IMR-90 (cell line): Measurements from ENCODE around the gene NGB.

Experiments
- BHLHE40 ChIP-seq: fragments of 150-350 bp; IDR thresholded peaks from 2 replicates; pipeline ENCODE4 v1.6.1; 2016; ENCODE audit warnings: mild to moderate bottlenecking, low read depth, low read length
- CEBPB ChIP-seq: IDR thresholded peaks from 2 replicates; pipeline ENCODE4 v1.6.1; 2012; ENCODE audit warnings: low read depth, low read length, improper control_type of control experiment
- CHD1 ChIP-seq: IDR thresholded peaks from 2 replicates; pipeline ENCODE4 v1.6.1; 2012; ENCODE audit warnings: low read depth, low read length, improper control_type of control experiment
- FOS ChIP-seq: fragments of 150-350 bp; IDR thresholded peaks from 2 replicates; pipeline ENCODE4 v1.6.1; 2016; ENCODE audit warnings: low read depth, low read length
- MAZ ChIP-seq: IDR thresholded peaks from 2 replicates; pipeline ENCODE4 v1.6.1; 2012; ENCODE audit warnings: low read depth, mild to moderate bottlenecking, low read length, improper control_type of control experiment, moderate library complexity, borderline replicate concordance
- MXI1 ChIP-seq: IDR thresholded peaks from 2 replicates; pipeline ENCODE4 v1.6.1; 2012; ENCODE audit warnings: low read depth, mild to moderate bottlenecking, low read length, moderate library complexity, borderline replicate concordance
- NFE2L2 ChIP-seq: fragments of 150-350 bp; IDR thresholded peaks from 2 replicates; pipeline ENCODE4 v1.6.1; 2016; ENCODE audit warnings: low read depth, mild to moderate bottlenecking, low read length
- POLR2A ChIP-seq: IDR thresholded peaks from 2 replicates; pipeline ENCODE4 v1.6.1; 2012; ENCODE audit warnings: mild to moderate bottlenecking, low read depth, low read length
- RAD21 ChIP-seq: IDR thresholded peaks from 2 replicates; pipeline ENCODE4 v1.6.1; 2012; ENCODE audit warnings: low read length, improper control_type of control experiment
- RCOR1 ChIP-seq: IDR thresholded peaks from 2 replicates; pipeline ENCODE4 v1.6.1; 2012; ENCODE audit warnings: mild to moderate bottlenecking, low read length, improper control_type of control experiment; ENCODE audit not compliant: insufficient replicate concordance
- RFX5 ChIP-seq: IDR thresholded peaks from 2 replicates; pipeline ENCODE4 v1.8.0; 2012; ENCODE audit warnings: low read depth, mild to moderate bottlenecking, low read length, moderate library complexity
- SMC3 ChIP-seq: fragments of 150-350 bp; IDR thresholded peaks from 2 replicates; pipeline ENCODE4 v1.6.1; 2016; ENCODE audit warnings: low read depth, mild to moderate bottlenecking, antibody characterized with exemption, low read length, moderate library complexity
- TF ChIP-seq, protein P1 (sequence below): conservative IDR thresholded peaks from 2 replicates; pipeline ENCODE4 v1.5.1; 2012; ENCODE audit warnings: mild to moderate bottlenecking, low read depth, low read length, improper control_type of control experiment
- TF ChIP-seq, protein P2 (sequence below): fragments of 150-350 bp; IDR thresholded peaks from 2 replicates; pipeline ENCODE4 v1.6.1; 2017; ENCODE audit warnings: mild to moderate bottlenecking, antibody characterized with exemption, low read length, low read depth

DNA sequence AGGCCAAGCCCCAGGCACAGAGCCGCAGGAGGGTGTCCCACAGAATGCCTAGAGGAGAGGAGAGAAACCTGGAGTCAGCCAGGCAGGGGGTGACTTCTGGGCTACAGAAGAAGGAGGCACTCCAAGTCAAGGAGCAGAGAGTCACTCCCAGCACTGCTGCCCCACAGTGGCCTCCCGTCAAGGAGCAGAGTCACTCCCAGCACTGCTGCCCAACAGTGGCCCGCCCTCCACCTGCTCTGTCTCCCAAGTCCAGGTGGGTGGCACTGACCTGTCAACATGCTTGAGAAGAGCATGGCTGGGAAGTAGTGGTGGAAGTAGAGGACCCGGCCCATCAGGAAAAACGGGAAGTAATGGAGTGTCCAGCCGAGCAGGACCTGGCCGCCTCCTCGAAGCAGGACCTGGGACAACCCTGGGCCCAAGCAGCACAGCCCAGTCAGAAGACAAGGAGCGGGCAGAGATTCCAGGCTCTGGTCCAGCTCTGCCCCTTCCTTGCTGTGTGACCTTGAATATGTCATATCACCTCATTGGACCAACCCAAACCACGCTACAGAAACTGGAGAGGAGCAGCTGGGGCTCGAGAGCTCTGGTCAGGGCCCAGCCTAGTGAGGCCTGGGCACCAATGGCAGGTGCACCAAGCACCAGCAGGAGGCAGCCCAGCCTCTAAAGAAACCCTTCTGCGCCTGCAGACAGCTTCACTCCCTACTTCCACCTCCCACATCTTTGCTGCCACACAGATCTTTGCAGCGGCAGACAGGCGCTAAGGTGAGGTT is 7.6 kb upstream of the NGB start:
- no peak for TF ChIP-seq POLR2A
- TF ChIP-seq, protein P1, sequence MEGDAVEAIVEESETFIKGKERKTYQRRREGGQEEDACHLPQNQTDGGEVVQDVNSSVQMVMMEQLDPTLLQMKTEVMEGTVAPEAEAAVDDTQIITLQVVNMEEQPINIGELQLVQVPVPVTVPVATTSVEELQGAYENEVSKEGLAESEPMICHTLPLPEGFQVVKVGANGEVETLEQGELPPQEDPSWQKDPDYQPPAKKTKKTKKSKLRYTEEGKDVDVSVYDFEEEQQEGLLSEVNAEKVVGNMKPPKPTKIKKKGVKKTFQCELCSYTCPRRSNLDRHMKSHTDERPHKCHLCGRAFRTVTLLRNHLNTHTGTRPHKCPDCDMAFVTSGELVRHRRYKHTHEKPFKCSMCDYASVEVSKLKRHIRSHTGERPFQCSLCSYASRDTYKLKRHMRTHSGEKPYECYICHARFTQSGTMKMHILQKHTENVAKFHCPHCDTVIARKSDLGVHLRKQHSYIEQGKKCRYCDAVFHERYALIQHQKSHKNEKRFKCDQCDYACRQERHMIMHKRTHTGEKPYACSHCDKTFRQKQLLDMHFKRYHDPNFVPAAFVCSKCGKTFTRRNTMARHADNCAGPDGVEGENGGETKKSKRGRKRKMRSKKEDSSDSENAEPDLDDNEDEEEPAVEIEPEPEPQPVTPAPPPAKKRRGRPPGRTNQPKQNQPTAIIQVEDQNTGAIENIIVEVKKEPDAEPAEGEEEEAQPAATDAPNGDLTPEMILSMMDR: 0 out of 2 replicates have a peak, but pooled peaks have one; percentile 7
- no peak for TF ChIP-seq RFX5
- TF ChIP-seq FOS: no peak
- TF ChIP-seq MAZ: no peak
- TF ChIP-seq RAD21: no peak
- no peak for TF ChIP-seq NFE2L2
- TF ChIP-seq CHD1: no peak
- no peak for TF ChIP-seq MXI1
- TF ChIP-seq CEBPB: no peak
- TF ChIP-seq SMC3: no peak
- TF ChIP-seq, protein P2, sequence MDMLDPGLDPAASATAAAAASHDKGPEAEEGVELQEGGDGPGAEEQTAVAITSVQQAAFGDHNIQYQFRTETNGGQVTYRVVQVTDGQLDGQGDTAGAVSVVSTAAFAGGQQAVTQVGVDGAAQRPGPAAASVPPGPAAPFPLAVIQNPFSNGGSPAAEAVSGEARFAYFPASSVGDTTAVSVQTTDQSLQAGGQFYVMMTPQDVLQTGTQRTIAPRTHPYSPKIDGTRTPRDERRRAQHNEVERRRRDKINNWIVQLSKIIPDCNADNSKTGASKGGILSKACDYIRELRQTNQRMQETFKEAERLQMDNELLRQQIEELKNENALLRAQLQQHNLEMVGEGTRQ: no peak
- no peak for TF ChIP-seq RCOR1
- no peak for TF ChIP-seq BHLHE40
